Hematopoietic multipotent progenitor cell treated with erythropoietin and hydrocortisone succinate and interleukin-3 and kit ligand, for 8 days (in vitro differentiated cells): ENCODE measurements around the gene GPBP1L1.
"Not testable (repeated sequence)": the region's sequence is repeated elsewhere in the genome, so short reads cannot be mapped to it uniquely, and the experiment has no call there.

Experiments
- DNase-seq: peaks from one replicate; pipeline ENCODE4 v3.0.0-alpha.2; 2015

Gene GPBP1L1

GRCh38 chr1:45678489-45678888 is 7.8 kb downstream of the GPBP1L1 start:
- DNase-seq = no peak

DNA sequence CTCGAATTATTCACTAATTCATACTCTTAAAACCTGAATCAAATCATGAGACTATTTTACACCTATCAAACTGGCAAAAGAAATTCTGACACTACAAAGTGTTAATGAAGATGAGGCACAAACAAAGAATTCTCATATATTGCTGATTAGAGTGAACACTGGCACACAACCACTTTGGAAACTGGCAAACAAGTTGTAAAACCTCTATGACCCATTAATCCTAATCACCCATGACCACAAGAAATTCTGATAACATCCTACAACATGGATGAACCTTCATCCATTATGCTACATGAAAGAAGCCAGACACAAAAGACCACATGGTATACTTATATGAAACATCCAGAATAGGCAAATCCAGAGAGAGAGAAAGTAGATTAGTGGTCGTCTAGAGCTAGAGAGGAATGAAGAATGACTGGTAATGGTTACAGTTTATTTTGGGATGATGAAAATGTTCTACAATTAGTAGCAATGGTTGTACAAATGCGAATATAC is 8.5 kb downstream of the GPBP1L1 start:
- no peak for DNase-seq

- not testable (repeated sequence) for DNase-seq
Measured at GRCh38 chr1:45676553-45676952, 9.8 kb downstream of the GPBP1L1 start.

DNA sequence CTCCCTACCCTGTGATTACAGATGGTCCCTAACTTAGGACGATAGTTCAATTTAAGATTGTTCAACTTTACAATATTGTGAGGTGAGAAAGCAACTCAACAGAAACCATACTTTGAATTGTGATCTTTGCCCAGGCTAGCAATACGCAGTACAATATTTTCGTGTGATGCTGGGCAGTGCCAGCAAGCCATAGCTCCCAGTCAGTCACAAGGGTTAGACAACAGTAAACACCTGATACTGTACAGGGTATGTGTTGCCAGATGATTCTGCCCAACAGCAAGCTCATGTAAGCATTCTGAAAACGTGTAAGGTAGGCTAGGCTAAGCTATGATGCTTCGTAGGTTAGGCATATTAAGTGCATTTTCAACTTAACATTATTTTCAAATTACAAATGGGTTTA is 11.9 kb downstream of the GPBP1L1 start:
- DNase-seq = no peak

- DNase-seq = no peak
Measured at GRCh38 chr1:45673956-45674355, 12.4 kb downstream of the GPBP1L1 start.

GRCh38 chr1:45669859-45670655 is 16.3 kb downstream of the GPBP1L1 start:
- no peak for DNase-seq

GRCh38 chr1:45669379-45669778 is 17.0 kb downstream of the GPBP1L1 start:
- DNase-seq = no peak

DNA sequence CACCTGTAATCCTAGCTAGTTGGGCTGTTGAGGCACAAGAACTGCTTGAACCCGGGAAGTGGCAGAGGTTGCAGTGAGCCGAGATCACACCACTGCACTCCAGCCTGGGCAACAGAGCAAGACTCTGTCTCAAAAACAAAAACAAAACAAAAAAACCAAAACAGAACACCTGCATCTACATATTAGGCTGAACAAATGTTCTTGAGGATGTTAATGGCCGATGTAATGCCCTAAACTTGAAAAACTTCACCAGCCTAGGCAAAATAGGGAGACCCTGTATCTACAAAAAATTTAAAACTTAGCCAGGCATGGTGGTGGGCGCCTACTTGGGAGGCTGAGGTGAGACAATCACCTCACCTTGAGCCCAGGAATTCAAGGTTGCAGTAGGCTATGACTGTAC is 17.8 kb downstream of the GPBP1L1 start:
- DNase-seq = no peak

GRCh38 chr1:45667321-45668111 is 18.8 kb downstream of the GPBP1L1 start:
- no peak for DNase-seq

DNA sequence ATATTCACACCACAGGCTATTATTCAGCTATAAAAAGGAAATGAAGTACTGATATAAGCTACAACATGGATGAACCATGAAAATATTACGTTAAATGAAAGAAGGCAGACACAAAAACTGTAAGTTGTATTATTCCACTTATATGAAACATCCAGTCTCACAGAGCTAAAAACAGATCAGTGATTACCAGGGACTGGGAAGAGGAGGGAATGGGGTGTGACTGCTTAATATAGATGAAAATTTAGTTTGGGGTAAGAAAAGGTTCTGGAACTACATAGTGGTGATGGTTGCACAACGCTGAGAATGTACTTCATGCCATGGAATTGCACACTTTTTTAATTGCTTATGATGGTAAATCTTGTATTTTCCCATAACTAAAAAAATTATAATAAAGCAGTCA is 19.5 kb downstream of the GPBP1L1 start:
- no peak for DNase-seq

DNA sequence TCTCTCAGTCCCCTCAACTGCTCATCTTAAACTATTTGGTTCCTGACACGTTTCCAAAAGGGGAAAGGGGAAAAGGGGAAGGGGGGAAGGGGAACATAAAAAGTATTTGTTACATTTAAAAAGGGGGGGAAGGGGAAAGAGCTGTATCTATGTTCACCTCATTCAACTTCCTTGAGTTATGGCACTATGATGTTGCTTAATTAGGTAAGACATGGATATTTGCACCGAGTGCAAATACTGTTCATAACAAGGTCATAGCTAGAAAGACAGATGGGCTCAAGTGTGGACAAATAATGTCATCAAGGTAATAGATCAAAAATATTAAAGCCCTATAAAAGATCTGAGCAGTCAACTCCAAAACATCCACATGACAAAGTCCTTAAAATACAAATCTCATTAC is 26.0 kb downstream of the GPBP1L1 start:
- no peak for DNase-seq

- no peak for DNase-seq
Measured at GRCh38 chr1:45659222-45659621, 27.1 kb downstream of the GPBP1L1 start.

GRCh38 chr1:45658171-45658570 is 28.2 kb downstream of the GPBP1L1 start:
- no peak for DNase-seq

DNA sequence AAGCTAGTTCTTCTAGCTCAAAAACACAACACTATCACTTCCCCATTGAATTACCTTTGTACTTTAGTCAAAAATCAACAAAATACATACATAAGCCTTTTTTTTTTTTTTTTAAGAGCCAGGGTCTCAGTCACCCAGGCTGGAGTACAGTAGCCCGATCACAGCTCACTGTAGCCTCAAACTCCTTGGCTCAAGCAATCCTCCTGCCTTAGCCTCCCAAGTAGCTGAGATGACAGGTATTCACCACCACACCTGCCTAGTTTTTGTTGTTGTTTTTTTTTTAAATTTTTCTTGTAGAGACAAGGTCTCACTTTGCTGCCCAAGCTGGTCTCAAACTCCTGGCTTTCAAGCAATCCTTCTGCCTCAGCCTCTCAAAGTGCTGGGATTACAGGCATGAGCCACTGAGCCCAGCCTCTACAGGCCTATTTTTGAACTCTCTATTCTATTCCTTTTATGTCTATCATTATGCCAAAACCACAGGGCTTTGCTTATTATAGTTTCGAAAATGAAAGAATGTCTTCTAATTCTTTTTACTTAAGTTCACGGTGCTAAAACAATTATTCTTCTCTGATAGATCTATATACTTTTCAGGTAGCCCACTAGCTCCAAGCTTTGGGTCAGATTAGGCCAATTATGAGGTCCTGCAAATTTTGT is 29.6 kb downstream of the GPBP1L1 start:
- no peak for DNase-seq

GRCh38 chr1:45654540-45655280 is 31.6 kb downstream of the GPBP1L1 start:
- DNase-seq = no peak

- no peak for DNase-seq
Measured at GRCh38 chr1:45647248-45648021, 38.9 kb downstream of the GPBP1L1 start.

DNA sequence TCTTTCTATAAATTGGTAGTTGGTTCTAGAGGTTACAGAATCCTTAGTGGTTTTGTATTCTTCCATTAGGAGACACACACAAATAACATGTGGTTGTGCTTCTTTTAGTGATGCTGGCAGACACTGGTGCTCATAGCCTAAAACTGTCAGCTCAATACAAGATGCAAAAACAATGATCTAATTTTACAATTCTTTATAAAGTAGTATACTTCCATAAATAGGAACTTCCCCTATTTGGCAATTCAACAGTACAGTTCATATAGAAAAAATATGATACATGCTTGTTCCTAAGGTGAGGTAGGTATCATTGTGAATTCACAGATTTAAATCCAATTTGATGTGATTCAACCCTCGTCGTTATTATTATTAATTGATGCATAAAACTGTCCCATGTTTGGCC is 41.7 kb downstream of the GPBP1L1 start:
- no peak for DNase-seq

GRCh38 chr1:45643978-45644377 is 42.4 kb downstream of the GPBP1L1 start:
- no peak for DNase-seq

- no peak for DNase-seq
Measured at GRCh38 chr1:45643321-45643720, 43.0 kb downstream of the GPBP1L1 start.

GRCh38 chr1:45640293-45640692 is 46.0 kb downstream of the GPBP1L1 start:
- no peak for DNase-seq

DNA sequence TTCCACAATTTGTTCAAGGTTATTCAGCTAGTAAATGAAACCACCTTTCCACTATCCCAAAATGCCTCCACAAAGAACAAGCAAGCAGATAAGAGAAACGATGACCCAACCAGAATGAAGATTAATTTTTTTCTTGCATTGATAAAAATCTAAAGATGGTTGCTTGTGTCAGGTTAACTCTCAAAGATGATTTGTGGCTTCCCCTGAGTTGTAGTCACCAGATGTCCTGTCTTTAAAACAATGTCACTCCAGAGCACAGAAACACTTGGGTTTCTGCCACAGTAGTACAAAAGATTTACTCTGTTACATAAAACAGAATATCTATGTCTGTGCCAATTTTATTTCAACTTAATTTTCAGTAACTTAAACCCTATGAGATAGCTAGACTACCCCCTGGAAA is 51.1 kb downstream of the GPBP1L1 start:
- DNase-seq = no peak

GRCh38 chr1:45630429-45630828 is 55.9 kb downstream of the GPBP1L1 start:
- DNase-seq = no peak
